ENCODE results near the gene SLC41A2.

DNA sequence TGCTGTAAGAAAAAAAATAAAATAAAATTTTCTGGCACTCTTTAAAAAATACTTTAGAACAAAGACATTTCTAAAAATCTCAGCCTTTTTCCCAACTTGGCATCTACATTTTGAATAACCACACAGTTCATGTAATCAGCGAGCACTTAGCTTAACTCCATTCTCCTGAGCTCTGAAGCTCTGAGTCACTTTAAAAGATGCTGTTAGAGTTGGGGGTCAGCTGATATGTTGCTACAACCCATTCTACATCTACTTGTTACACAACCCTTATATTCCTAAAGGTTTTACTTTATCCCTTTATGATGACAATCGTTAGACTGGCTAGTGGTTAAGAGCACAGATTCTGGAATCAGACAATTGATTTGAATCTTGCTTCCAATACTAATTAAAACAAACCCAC lies 48.3 kb downstream of the SLC41A2 start:
- TF ChIP-seq CTCF (optimal IDR thresholded peaks at IDR 0.05 in 1 of 3, IDR thresholded peaks at IDR 0.05 in 1 of 3, conservative IDR thresholded peaks at IDR 0.05 in 1 of 3; ENCODE audit: extremely low read depth in 1 of 3, insufficient read depth in 2 of 3, low read length in 3 of 3), result no peak
- no peak for TF ChIP-seq EZH2 (IDR thresholded peaks at IDR 0.05; ENCODE audit: low read length)

All from keratinocyte (primary cell).